GM13976 (cell line): ENCODE measurements around the gene SETDB2.

Experiments
- DNase-seq: peaks from one replicate; pipeline ENCODE4 v3.0.0; 2012; ENCODE audit warnings: low spot score
- in situ Hi-C: fragments of 300-500 bp; cut with MboI; formaldehyde crosslinking; loops from one replicate; pipeline ENCODE4 v1.12.0; 2022; ENCODE audit warnings: low sequenced_read_pairs, mixed read lengths, inconsistent platforms; ENCODE audit not compliant: unreplicated experiment
- TF ChIP-seq, protein P1 (sequence below): IDR thresholded peaks from 2 replicates; pipeline ENCODE4 v1.5.1; 2012; ENCODE audit warnings: borderline replicate concordance, mild to moderate bottlenecking; ENCODE audit not compliant: insufficient read depth; ENCODE audit errors: extremely low read depth, missing control alignments, control extremely low read depth

The SETDB2 gene

DNA sequence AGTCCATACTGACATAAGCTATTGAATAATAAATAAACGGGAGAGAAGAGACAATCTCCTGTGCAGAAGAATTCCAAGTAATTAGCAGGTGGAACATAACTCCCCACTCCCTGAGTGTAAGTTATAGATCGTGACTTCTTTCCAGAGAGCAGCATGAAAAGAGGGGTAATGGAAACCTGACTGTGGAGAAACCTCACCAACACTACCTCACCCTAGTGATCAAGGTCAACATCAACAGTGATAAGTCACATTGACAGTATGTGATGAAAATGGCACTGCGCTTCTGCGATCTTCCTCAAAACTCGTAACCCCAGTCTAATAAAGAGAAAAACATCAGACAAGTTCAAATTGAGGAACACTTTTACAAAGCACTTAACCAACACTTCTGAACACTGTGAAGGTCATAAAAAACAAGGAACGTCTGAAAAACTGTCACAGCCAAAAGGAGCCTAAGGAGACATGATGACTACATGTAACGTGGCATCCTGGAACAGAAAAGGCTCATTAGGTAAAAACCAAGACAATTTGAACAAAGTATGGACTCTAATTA, 20.0 kb upstream of the SETDB2 start:
- TF ChIP-seq, protein P1, sequence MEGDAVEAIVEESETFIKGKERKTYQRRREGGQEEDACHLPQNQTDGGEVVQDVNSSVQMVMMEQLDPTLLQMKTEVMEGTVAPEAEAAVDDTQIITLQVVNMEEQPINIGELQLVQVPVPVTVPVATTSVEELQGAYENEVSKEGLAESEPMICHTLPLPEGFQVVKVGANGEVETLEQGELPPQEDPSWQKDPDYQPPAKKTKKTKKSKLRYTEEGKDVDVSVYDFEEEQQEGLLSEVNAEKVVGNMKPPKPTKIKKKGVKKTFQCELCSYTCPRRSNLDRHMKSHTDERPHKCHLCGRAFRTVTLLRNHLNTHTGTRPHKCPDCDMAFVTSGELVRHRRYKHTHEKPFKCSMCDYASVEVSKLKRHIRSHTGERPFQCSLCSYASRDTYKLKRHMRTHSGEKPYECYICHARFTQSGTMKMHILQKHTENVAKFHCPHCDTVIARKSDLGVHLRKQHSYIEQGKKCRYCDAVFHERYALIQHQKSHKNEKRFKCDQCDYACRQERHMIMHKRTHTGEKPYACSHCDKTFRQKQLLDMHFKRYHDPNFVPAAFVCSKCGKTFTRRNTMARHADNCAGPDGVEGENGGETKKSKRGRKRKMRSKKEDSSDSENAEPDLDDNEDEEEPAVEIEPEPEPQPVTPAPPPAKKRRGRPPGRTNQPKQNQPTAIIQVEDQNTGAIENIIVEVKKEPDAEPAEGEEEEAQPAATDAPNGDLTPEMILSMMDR: no peak
- in situ Hi-C loops: no loop called here
- no peak for DNase-seq

GRCh38 chr13:49428041-49428763, 15.9 kb upstream of the SETDB2 start:
- in situ Hi-C loops: no loop called here
- TF ChIP-seq, protein P1: no peak
- DNase-seq: no peak

DNA sequence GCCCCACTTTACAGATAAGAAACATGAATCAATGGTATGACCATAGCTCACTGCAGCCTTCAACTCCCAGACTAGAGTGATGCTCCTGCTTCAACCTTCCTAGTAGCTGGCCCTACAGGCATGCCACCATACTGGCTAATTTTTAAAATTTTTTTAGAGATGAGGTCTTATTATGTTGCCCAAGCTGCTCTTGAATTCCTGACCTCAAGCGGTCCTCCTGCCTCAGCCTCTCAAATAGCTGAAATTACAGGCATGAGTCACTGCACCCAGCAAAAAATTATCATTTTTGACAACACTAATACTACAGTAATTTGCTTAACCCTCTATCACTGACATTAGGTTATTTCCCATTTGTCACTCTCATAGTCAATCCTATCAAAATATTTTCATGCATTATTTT, 15.0 kb upstream of the SETDB2 start:
- no peak for DNase-seq
- in situ Hi-C loops: no loop called here
- TF ChIP-seq, protein P1: no peak

DNA sequence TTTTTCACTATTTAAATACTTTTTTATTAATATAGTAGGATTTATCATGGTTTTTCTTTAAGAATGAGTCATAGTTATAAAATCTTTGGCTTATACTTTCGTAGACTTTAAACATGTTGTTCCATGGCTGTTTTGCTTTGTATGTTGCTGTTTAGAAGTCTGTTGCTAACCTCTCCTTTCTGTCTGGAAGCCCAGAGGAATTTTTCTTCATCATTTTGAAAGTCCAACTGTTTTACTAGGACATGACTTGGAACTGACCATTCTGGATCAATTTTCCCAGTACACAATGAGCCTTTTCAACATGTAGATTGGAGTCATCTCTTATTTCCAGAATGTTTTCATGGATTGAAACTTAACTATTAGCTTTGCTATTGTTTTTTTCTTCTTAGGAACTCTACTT, 8.1 kb upstream of the SETDB2 start:
- in situ Hi-C loops: no loop called here
- no peak for DNase-seq
- TF ChIP-seq, protein P1: no peak

DNA sequence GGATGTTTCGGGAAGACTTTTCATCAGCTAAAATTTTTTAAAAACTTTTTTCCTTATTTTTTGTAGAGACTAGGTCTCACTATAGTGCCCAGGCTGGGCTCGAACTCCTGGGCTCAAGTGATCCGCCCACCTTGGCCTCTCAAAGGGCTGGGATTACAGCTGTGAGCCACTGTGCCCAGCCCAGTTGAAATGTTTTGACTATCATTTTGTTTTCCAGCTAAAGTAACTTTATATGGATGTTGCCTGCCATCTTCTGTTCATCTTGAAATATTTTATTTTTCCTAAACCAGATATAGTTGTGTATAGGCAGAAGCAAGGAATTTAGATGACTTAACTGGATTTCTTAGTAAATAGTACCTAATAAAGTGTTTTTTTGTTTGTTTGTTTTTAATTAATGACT, 7.2 kb upstream of the SETDB2 start:
- in situ Hi-C loops: no loop called here
- TF ChIP-seq, protein P1: no peak
- DNase-seq: no peak

- DNase-seq: no peak
- TF ChIP-seq, protein P1: no peak
- in situ Hi-C loops: no loop called here
These were observed 6.4 kb upstream of the SETDB2 start for GRCh38 chr13:49437705-49438104.
